HG03575 (cell line): ENCODE measurements around the gene COL4A1.

Experiments
- ATAC-seq: cut with Tn5 transposase; IDR thresholded peaks from one replicate; pipeline ENCODE4 v1.9.1; 2021; ENCODE audit not compliant: unreplicated experiment, insufficient number of reproducible peaks, low FRiP score; ENCODE audit errors: extremely low read depth

Gene COL4A1

DNA sequence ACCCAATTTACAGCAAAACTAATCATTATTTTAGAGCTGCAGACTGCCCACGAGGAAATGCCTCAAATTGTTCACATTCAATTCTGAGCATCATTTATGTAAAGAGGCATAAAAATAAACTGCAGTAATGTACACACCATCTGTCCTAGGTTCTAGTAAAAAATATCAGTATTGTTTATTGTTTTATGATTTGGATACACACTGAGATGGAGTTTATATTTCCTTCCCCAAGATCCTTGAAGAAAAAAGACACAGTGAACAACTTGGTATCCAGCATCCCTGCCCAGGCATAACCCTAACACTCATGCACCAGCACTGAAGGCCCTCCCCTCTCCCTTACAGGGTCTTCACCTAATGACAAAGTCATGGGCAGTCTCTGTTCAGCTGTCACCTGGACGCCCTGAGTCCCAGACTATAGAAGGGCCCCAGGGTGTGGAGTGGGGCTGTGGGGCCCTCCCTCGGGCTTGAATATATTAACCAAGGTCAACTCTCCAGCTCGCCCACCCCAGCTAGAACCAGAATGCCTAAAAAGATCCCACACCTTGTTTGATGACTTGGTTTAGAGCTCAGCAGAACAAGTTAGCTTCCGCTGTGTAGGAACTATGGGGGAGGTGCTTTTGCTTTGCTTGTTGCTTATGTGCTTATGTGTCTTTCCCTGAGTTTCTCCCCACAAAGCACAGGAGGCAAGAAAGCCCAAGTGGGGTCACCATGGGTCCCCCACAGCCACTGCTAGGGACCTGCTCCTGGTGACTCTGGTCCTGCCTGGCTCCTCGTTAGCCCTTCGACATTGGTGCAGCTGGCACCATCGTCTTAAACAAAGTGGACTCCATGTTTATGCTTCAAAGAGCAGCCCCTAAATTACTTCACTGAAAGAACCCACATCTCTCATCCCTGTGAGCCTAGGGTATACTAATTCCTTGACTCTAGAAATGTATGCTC, 111.1 kb downstream of the COL4A1 start:
- no peak for ATAC-seq

DNA sequence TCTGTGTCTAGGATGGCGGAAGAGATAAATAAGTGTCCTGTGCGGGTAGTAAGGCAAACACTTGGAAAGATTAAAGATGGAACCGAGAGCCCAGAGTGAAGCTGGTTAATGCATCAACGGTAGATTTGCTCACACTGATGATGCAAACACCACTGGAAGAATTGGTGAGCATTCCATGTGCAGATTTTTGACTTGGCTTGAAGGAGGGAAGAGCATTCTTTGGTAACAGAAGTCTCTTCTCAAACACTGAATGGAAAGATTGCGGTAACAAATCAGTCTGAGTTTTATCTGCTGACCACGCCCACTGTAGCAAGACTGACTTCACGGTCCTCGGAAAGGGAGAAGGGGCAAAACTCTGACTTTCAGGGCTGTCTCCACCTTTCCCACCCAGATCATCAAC, 112.5 kb downstream of the COL4A1 start:
- no peak for ATAC-seq

DNA sequence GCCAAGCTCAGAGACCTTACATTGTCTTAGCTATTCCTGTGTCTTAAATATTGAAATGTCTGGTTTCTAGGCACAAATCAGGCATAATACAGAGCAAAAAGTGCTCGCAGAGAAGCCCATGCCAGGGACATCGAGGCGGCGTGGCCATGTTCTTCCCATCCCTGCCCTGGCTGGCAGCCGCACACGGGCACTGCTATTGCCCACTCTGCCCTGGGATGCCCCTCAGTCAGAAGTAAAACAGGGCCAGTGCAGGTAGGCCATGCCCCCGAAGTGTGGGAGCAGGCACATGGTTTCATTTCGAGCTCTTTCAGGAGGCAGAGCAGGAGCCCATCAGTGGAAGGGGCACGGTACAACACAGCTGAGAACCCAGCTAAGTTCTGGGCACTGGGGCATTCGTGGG, 113.5 kb downstream of the COL4A1 start:
- ATAC-seq, result no peak

DNA sequence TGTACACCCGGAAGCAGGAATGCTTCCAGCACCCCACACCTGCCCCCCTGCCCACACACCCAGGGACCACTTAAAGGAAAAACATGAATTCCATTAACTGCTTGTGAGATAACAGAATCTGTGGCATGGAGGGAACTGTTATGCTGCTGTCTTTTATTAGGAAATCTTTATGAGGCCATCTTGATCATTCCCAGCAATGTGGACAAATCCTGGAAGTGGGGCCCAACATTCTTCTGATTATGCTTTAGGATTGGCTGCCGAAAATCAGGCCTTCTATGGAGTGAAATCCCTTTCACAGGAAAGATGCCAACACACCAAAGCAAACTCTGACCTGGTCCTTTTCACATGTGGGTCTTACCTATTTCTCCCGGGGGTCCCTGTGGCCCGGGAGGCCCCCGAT, 114.5 kb downstream of the COL4A1 start:
- ATAC-seq, result no peak

DNA sequence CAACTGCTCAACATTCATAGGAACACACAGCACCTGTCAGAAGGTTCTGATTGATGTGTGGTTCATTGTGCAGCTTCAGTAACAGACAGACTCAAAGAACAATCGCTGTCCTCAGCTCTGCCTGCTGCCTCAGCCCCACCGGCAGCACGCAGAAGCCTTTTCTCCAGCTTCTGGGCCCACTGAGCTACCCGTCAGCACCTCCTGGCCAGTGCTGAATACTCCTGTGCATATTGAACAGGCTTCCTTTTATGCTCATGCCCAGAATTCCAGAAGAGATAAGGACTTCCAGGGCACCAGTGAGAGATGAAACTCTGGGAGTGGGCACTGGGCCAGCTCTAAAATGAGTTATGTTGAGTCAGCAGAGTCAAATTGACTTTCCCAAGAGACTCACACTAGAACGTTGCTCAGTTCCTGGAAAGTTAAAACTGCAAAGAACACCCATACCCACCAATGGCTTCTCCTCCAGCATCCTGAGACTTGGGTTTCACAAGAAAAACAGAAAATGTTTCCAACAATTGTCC, 119.3 kb downstream of the COL4A1 start:
- no peak for ATAC-seq

DNA sequence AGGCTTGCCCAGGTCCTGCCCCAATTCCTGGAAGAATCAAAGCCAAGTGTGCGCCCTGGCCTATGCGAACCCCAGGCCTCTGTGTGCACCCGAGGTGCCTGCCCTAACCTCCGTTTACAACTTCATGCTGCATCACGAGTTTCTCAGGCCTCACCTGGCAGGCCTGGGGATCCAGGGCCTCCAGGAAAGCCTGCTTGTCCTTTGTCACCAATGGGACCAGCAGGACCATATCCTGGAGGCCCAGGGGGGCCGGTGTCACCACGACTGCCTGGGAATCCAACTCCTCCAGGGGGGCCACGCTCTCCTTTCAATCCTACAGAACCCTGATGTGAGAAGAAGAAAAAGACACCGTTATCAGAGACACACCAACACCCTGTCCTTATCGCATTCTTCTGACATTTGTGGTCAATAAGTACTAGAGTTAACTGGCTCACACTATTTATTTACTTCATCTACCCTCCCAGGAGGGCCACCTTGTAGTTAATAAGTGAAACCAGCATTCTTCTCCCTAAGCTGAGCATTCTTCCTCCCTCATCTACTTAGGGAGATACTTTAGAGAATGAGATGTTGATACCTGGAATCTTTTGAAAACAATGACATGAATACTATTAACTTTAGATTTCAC, 120.6 kb downstream of the COL4A1 start:
- no peak for ATAC-seq

DNA sequence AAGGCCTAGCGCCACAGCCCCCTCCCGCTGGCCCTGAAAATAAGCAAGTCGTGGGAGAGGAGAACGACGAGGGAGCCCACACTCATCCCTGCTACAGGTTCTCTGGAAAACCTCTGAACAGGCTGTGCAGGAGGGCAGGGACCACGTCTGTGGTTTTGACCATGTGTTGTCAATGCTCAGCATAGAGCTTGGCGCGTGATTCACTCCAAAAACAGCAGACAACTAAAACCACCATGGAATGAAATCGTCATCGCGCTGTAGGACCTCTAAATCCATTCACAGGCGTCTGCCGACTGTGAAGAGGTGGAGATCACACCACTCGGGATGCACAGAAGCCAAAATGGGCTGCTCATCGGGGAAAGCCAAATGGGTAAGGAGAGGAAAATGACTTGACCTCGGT, 121.3 kb downstream of the COL4A1 start:
- ATAC-seq, result no peak

DNA sequence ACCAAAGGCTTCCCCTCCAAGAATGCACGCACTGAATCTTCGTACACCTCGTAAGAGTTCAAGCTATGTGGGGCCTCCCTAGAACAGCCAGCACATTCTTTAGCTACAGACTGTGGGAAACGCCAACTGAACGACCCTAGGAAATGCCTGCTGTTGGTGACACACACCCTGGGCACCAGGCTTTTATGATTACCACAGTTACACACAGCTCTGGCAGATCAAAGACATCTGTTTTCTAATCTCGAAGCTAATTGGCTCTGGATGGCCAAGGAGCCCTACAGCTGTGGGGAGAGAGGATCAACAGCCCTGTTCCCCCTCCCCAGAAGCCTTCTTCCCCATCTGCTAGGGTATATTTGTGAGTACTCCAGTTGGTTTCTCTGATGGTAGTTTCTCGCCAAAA, 123.0 kb downstream of the COL4A1 start:
- no peak for ATAC-seq

DNA sequence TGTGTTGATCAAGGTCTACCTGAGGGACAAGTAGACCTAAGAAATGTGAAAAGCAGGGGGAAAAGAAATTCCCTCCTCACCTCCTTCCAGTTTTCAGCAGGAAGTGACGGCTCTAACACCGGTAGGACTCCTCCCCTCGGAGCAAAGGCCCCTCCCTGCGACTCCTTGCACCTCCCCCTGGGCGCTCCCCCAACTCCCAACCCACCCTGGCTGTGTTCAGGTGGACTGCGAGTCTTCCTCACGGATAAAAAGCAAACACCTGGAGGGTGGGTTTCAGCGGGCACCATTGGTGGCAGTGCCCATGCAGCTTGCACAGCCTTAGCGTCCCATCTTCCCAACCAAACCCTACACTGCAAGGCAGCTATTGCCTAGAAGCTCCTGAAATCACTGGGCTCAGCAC, 124.5 kb downstream of the COL4A1 start:
- no peak for ATAC-seq

DNA sequence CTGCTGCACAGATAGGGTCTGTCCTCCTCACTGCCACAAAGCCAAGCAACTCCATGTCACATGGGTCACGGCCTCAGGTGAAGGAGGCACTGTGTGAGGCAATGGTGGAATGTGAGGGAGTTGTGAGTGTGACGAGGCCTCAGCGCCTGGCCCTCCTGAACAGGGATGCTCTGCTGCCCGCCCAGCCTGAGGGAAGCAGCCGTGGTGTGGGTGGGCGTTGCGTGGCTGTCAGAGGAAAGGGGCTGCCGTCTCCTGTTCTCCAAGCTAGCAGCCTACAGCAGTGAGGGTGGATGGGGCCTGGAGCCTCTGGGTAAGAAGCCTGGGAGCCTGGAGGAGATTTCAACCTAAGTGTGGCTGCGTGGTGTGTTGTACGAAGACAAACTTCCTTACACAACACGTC, 125.0 kb downstream of the COL4A1 start:
- no peak for ATAC-seq

DNA sequence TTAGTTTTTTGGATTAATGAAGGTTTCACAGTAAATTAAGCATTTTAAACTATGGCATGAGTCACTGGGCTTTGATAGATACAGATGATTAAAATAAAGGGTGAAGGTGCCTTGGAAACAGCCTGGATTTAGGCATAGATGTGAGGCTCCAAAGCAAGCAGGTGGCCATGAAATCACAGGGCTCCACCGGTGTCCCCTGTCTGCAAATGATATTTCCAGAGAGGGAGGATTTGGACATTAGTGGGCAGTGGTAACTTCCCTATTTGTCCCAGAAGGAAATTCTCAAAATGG, 127.2 kb downstream of the COL4A1 start:
- no peak for ATAC-seq

DNA sequence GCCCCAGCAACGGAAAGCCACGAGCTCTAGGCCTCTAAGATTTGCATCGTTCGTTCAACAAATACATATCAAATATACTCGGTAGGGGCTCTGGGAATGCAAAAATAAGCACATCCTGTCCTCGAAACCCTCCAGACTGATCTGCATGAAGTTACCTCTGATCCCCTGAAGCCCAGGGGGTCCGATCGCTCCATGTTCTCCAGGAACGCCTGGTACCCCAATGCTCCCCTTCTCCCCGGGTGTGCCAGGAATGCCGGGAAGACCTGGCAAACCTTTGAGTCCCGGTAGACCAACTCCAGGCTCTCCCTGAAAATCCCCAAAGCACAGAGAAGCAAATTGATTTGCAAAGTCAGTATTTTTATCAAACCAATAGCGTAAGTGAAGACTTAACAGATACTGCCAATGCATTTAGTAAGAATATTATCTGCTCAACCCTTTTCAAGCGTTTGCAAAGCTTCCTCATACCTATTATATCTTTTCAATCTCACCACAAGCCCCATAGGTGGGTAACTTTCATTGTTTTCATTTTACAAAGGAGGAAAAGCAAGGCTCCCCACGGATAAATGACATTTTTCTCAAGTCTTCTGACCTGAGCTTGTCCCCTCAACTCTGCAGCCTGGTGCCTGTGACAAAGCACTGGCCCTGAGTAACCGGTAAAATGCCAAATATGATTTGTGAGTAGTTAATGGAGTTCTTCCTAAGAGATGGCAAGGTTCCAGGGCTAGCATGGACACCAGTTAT, 127.7 kb downstream of the COL4A1 start:
- no peak for ATAC-seq

DNA sequence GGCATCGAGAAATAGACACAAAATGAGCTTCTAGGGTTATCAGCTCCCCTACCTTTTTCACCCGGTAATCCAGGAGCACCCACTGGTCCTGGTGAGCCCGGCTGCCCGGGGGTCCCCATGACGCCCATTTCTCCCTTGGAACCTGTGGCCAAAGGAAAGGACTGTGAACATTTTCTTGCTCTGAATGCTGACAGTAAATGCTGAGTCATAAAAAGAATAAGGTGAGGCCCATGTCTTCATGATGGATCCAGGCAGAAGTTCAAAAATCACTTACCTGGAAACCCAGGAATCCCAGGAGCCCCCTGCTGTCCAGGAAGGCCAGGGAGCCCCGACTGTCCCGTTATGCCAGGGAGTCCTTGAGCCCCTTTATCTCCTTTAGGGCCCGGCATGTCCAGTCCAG, 129.2 kb downstream of the COL4A1 start:
- no peak for ATAC-seq

DNA sequence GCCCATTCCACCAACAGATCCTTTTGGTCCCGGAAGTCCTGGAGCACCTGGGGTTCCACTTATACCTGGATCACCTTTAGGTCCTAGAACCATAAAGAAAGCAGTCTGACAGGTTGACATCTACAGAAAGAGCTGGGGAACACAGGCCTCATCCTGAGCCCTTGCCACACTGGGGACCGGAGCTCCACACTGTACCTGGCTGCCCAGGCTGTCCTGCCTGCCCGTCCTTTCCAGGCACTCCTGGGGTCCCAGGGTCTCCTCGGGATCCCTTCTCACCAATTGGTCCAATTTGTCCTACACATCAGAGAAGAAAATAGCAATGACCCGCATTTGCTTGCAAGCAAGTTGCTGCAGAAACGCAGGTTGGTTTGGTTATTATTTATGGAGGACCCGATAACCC, 130.5 kb downstream of the COL4A1 start:
- no peak for ATAC-seq

DNA sequence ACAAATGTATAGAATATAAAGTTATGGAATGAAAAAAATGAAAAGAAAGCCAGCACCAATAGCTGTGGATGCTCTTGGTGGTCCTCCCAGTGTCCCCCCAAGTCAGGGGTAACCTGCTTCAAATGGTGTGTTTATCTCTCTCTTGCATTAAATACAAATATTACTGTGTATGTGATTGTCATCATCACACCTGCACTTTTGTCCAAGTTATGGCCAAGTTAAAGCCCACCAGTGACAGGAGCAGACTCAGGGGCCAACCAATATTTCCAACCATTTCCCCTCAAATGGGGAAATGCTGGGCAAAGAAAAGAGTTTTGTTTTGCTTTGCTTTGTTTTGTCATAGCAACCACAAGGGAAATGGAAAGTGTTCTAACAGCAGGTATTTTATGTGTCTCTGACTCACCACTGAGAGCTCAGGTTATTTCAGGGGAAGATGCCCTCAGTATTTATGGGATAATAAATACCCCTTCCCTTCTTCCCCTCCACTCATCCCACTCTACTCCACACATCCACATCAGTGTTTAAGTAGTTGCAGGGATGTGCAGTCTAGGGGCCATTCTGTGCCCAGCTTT, 133.6 kb downstream of the COL4A1 start:
- no peak for ATAC-seq

DNA sequence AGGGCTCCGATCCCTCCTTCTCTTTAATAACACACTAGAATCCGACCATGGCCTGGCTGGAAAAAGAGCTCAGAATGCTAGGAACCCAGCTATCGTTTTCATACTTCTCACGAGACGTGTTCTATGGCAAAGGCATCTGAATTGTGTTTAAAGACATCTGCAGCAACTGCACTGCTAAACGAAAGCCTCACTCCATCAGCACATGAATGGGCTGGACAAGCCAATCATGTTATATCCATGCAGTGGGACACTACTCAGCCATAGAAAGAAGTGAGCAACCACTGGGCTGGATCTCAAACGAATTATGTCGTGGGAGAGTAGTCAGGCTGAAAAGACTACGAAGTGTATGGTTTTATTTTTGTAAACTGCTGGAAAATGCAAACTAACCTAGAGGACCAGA, 136.1 kb downstream of the COL4A1 start:
- no peak for ATAC-seq

DNA sequence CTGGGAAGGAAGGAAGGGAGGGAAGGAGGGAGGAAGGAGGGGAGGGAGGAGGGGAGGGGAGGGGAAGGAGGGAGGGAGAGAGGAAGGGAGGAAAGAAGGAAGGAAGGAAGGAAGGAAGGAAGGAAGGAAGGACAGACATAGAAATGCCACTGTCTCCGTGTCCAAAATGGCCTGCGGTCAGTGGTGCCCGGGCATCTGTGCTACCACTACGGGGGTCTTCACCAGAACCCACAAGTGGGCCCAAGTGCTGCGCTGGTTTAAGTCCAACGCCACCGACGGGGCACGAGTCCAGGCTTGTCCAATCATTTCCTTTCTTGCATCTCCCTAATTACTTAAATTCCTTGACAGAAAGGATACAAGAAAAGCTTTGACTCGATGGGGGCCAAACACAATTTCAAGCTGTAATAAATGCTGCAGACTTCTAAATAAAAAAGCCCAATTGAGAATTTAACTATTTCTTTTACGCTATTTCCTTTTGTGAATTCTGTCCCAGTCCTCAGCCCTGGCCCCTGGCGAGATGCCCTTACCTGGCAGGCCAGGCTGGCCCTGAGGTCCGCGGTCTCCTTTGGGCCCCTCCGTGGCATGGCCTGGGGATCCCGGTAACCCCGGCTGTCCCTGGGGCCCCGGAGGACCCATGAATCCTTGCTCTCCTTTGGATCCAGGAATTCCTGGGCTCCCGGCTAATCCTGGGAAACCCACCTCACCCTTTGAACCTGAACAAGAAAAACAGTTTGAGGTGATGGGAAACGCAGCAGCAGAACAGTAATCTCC, 136.8 kb downstream of the COL4A1 start:
- ATAC-seq, result no peak

DNA sequence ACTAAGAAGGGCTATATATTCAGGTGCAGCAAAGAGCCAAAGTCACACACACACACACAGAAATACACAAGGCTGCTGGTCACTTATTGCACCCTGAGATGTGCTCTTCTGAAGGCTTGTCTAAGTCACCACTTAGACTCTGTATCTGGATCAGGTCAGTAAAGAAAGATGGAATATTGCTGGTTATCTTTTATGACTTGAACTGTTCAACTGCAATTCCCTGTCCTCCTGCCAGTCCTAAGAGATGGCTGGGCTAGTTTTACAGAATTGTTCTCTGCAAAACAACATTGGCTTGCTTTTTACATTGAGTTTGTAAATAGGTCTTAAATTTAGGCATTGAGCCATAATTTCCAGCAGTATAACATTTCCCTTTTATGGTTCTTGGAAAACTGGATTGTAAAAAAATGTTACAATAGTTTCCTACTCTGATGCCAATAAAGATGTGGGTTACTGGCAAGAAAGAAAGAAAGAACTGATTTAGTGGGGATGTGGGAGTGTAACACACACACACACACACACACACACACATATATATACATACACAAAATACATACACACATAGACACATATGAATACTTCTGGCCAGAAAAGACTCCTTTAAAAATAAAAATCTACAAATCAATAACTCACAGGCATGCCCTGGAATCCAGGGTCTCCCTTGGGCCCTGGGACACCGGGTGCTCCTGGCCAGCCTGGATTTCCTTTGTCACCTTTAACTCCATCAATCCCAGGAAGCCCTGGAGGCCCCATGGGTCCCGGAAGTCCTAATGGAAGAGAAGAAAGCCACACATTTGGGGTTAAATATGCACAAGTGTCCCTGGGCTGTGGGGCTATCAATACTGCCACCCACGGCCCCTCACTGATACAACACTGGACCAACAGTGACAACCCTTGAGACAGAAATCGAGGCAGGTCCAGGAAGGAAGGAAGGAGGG, 137.7 kb downstream of the COL4A1 start:
- no peak for ATAC-seq
